Activated gamma-delta T cell treated with Interleukin-2 at 50 U/mL for 16 hours (primary cell): Measurements from ENCODE around the gene TAGLN.
"Not testable (repeated sequence)": the region's sequence is repeated elsewhere in the genome, so short reads cannot be mapped to it uniquely, and the experiment has no call there.

Experiments
- DNase-seq: peaks from one replicate; pipeline ENCODE4 v3.0.0-alpha.2; 2020

TAGLN gene

DNA sequence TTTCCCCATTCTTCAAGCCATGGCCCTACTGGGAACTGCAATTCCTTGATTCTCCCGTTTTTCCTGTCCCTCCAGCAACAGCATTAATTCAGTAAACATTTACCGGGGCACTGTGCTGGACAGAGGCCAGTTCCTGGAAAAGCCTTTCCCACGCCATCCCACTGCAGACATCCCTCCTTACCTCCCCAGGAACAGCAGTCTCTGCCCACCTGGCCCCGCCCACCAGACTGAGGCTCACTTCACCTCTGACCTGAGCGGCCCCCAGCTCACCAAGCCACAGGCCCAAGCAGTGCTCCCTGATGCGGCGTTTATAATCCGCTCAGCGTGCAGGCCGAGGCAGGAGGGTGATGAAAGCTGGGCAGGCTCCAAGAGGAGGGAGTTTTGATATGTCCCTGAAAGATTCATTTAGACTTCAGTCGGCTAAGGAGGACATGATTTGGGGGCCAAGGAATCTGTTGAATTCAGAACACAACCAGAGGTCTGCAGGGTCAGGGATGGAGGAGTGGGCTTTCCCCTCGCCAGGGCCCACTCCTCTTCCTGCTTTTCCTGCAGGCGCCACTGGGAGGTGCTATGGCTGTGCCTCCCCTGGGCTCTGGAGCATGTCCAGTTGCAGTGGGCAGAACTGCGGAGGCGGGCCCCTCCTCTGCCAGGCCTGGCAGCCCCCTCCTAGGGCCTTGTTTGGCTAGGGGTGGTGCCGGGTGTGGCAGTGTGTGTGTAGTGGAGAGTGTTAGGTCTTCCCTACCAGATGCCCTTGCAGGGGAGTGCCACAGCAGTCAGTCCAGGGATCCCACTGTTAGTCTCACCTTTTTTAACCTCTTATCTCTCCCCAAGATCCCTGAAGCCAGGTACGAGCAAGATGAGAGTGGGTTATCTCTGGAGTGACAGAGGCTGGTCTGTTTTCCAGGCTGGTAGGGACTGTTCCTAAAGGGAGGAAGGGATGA, 1.4 kb upstream of the TAGLN start:
- DNase-seq, result no peak

DNA sequence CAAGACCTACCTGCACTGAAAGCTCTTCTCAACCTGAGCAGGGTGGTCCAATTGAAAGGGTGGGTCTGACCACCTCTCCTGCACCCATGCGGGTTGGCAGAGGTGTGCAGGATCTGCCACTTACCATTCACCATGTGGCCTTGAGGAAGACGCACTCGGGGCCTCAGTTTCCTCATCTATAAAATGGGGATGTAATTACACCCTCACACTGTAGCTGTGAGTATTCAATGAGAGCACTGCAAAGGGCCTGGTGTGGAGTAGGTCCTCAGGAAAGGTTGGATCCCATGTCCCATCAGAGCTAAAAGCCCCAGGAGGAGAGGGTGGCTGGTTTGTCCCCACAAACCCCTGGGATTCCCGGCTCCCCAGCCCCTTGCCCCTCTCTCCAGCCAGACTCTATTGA, 557 bp upstream of the TAGLN start:
- DNase-seq, result no peak

DNA sequence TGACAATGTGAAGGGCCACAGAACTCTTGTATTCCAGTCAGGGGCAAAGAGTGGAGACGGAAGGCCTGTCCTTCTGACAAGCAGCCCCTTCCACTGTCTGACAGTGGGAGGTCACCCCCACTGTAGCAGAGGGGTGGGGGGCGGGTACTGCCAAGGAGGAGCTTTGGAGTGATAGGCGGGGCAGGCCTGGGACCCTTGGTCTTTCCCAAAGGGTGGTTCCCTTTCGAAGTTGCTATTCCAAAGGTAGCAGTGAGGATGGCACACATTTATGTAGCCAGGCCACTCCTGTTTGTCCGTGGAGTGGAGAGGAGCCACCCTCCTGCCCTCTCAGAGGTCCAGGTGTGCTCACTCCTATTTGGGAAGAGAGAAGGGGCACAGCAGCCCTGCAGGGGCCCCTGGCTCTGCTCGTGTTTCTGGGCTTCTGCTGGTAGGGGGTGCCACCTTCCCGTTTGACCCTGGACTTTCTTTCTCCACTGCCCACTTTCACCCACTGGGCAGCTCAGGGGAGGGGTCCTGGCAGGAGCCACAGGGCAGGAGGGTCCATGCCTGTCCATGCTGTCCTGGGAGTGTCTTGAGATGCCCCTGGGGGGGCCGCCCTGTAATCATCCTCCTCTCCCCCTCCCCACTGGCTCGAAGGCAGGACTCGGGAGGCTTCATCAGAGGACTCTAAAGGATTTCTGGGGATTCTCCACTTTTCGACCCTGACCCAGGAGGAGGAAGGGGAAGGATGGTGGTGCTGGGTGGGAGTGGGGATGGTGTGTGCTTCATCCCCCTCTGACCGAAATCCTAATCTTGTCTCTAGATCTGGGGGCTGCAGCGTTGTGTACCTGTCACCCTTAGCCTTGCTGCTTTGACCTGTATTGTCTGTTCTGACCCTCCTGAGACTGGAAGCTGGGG, 994 bp downstream of the TAGLN start:
- DNase-seq, result no peak

DNA sequence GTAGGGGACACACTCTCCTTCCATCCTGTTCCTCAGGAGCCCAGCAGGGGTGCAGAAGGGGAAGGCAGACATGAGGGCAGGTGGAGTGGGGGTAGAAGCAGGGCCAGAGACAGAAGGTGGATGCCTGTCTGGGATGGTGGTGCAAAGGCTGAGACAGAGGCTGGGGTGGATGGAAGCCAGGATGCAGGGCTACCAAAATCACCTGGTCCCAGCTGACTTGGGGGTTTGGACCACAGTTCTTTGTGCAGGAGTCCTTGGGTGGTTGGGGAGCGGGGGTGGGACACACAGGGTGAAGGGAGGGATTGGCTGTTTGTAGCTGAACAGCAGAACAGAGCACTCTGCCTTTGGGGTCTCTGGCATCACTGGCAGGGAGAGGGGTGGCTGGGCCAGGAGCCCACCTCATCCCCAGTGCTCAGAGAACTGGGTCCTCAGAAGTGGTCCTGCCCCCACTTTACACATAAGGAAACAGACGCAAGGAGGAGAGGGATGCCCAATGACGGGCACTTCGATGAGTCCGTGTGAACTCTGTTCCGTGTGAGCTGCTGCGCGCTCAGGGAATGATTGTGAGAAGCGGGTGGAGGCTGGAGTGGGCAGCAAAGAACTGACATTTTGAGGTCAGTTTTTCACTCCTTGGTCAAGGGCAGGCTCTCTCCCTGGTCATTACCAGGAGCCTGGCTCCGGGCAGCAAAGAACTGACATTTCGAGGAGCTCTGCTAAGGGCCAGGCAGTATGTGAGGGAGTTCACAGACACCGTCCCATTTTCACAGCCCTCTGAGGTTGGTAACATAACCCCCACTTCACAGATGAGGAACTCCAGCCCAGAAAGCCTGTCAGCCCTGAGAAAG, 1.9 kb downstream of the TAGLN start:
- no peak for DNase-seq

DNA sequence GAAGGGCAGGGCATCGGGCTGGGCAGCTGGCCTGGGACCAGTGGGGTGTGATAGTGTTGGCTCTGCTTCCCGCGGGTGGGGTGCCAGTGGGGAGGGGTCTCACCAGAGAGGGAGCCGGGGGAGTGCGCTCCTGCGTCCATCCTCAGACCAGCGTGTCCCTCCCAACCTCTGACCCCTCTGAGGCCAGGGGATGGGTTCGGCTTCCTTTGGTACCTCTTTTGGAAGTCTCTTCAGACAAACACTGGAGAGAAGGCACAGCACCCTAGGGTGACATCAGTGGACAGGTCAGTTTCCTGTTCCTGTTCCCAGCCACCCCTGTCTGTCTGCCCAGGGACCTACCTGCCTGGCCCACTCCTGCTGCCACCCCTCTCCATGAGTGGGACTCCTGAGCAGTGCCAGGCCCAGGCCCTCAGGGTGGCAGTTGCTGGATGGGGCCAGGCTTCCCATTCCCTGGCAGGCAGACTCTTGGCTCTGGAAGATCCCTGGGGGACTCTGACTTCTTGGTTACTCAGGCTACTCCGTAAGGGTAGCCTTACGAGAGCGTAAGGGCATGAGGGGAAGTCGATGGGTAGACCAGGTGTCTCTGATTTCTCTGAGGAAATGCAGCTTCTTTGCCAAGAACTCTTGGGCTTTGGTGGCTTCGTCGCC, 2.6 kb downstream of the TAGLN start:
- no peak for DNase-seq

DNA sequence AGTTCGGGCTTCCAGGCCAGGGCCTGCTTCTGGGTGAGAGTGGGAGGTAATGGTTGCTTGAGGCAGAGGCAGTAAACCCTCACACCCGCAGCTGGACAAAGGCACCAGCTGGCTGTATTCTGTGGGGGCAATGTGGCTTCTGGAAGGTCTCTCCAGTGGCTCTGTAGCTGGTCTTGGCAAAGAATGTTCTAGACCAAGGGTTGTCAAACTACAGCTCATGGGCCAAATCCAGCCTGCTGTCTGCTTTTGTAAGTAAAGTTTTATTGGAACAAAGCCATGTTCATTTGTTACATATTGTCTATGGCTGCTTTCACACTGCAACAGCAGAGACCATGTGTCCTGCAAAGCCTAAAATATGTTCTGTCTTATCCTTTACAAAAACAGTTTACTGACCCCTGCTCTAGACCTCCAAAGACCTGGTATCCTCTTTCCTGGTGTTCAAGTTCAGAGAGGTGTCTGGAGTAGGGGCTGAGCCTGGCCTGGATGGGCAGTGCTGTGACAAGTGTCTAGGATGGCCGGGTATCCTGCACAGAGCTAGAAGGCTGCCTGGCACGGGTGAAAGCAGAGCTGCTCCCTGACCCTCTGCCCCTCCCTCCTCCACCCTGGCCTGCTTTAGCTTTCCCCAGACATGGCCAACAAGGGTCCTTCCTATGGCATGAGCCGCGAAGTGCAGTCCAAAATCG, 3.4 kb downstream of the TAGLN start:
- no peak for DNase-seq

DNA sequence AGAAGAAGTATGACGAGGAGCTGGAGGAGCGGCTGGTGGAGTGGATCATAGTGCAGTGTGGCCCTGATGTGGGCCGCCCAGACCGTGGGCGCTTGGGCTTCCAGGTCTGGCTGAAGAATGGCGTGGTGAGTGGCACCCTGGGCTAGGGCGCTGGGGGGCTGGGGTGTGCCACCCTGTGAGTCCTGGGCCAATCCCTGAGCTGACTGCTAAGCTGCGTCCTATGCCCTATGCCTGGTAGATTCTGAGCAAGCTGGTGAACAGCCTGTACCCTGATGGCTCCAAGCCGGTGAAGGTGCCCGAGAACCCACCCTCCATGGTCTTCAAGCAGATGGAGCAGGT, 3.9 kb downstream of the TAGLN start:
- DNase-seq, result no peak

DNA sequence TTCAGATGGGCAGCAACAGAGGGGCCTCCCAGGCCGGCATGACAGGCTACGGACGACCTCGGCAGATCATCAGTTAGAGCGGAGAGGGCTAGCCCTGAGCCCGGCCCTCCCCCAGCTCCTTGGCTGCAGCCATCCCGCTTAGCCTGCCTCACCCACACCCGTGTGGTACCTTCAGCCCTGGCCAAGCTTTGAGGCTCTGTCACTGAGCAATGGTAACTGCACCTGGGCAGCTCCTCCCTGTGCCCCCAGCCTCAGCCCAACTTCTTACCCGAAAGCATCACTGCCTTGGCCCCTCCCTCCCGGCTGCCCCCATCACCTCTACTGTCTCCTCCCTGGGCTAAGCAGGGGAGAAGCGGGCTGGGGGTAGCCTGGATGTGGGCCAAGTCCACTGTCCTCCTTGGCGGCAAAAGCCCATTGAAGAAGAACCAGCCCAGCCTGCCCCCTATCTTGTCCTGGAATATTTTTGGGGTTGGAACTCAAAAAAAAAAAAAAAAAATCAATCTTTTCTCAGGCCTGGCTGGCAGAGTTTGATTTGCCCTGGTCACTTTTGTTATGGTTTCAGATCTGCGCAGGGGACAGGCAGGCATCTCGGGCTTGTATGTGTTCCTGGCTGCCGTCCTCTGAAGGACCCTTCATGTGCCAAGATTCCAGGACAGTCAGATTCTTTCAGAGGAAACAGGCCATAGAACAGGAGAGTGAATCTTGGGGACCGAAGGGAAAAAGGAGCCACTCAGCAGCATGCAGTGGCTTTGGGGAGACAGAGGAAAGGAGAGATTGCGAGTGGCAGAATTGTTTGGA, 5.3 kb downstream of the TAGLN start:
- DNase-seq, result no peak

DNA sequence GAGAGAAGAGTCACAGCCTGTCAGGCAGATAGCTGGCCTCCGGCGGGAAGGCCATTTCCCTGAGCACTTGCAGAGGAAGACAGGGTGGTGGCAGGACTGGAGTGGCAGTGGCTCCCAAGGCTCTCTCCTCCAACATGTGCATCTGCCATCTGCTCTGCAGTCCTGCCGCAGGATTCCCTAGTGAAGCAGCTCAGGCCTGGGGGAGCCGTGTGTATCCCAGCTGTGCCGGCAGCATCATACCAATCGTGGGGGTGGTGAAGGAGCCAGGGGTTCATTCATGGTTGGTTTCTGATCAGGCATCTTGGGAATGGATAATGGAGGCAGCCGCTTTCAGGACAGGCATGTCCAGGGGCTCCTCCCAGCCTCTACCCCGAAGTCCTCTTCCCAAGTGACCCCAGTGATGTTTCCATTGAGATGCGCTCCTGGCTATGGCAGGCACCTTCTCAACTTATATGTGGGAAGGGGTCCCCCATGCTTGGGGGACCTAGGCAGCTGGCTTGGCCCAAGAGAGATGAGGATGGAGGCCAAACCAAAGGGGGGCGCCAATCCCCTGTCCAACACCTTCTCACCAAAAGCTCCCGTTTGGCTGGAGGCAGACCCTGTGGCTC, 6.1 kb downstream of the TAGLN start:
- no peak for DNase-seq

DNA sequence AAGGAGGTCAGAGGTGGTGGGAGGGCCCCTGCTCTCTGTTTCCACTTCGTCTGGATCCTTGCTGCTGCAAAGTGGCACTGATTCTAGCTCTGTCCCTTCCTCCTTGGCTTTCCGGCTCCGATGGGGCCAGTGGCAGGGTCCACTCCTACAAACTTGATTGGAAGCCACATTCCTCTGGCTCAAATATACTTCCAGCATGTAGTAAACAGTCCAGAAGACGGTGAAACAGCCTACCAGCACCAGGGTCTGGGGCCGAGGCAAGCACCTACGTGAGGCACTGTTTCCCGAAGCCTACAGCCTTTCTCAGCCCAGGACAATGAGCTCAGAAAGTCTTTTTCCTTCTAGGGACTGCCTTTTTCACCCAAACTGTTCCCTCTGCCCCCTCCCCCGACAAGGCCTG, 6.9 kb downstream of the TAGLN start:
- not testable (repeated sequence) for DNase-seq

DNA sequence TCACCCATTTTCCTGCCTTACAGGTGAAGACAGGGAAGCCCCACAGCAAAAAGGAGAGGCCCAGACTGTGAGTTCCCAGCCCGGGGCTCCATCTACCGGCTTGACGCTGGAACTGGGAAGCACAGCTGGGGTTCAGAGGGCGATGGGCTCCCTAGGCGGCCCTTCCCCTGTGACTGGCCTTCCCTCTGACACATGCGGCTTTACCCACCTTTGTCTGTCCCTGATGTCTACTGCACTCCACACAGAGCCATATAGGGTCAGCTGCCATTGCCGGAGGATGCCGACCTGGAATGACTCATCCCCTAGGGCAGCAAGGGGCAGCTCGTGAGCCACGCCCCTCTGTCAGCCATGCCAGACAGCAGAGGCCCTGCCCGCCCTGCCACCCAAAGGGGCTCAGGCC, 7.7 kb downstream of the TAGLN start:
- not testable (repeated sequence) for DNase-seq

DNA sequence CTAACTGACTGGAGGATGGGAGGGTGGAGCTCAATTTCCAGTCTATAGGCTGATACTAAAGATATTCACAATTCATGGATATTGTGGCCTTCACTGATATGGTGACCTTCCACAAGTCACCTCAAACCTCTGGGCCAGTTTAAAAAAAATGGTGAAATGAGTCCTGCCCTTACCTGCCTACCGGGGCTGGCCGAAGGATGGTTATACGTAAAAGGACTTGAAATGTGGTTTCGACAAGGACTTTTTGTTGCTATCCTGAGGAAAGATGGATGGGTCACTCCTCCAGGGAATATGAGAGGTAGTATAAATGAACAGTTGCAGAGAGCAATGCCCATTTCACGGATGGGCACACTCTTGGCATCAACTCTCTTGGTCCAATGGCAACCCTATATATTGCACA, 8.3 kb downstream of the TAGLN start:
- not testable (repeated sequence) for DNase-seq

DNA sequence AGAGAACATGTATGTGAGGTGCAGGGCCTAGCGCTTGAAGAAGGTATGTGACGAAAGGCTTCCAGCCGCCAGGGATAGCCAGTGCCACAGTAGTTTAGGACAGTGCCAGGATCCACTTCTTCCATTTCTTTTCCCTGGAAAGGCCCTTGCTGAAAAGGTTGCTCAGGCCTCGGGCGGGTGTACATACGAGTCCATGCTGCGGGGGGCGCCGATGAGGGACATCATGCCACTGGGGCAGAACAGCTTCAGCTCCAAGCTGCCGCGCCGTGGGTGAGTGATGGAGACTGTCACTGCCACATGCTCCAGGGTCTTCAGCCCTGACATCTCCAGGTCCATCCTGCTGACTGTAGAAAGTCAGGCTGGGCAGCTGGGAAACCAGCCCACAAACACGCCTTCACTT, 9.5 kb downstream of the TAGLN start:
- not testable (repeated sequence) for DNase-seq

DNA sequence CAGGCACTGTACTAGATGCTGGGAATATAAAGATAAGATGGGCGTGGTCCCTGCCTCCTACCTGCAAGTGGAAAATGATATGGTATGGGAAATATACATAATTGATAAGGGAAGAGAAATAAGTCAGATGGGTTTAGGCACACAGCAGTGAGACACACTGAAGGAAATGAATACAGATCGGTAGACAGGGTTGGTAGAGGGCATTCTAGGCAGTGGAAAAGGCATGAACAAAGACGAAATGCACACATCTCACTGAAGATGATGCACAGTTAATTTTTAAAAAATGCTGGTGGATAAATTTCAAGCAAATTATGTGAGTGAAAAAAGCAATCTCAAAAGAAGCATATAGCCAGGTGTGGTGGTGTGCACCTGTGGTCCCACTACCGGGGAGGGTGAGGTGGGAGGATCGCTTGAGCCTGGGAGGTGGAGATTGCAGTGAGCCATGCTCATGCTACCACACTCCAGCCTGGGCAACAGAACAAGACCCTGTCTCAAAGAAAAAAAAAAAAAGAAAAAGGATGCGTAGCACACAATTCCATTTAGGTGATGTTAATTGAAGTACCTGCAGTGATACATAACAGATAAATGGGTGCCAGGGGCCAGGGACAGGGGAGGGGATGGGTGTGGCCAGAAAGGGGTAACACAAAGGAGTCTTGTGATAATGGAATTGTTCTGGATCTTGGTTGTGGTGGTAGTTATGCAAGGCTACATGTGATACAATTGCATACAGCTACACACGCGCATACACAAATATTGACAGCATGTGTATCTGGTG, 10.4 kb downstream of the TAGLN start:
- not testable (repeated sequence) for DNase-seq

DNA sequence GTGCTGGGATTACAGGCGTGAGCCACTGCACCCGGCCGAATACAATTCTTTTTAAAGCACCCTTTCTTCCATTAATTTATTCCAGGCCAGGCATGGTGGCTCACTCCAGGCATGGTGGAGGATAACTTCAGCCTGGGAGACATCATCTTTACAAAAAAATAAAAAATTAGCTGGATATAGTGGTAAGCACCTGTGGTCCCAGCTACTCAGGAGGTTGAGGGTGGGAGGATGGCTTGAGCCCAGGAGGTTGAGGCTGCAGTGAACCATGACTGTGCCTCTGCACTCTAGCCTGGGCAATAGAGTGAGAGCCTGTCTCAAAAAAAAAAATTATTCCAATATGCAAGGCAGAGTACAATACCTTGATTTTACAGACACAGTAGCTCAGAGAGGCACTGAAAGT, 11.4 kb downstream of the TAGLN start:
- DNase-seq, result no peak

DNA sequence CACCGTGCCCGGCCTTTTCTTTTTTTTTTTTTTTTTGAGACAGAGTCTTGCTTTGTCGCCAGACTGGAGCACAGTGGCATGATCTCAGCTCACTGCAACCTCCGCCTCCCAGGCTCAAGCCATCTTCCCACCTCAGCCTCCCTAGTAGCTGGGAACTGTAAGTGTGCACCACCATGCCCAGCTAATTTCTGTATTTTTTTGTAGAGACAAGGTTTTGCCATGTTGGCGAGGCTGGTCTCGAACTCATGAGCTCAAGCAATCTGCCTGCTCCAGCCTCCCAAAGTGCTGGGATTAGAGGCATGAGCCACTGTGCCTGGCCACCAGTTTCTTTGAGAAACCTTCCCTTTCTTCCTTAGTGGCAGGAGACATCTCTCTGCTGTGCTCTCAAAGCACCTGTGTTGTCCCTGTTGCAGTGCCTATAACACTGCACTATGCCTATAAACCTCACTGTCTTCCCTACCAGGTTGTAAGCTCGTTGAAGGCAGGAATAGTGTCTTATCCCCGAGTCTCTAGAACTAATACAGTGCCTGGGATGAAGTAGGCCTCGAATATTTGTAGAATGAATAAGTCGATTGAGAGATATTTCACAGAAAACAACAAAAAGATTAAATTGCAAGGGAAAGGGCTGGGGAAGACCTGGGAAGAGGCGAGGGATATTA, 13.7 kb downstream of the TAGLN start:
- no peak for DNase-seq

DNA sequence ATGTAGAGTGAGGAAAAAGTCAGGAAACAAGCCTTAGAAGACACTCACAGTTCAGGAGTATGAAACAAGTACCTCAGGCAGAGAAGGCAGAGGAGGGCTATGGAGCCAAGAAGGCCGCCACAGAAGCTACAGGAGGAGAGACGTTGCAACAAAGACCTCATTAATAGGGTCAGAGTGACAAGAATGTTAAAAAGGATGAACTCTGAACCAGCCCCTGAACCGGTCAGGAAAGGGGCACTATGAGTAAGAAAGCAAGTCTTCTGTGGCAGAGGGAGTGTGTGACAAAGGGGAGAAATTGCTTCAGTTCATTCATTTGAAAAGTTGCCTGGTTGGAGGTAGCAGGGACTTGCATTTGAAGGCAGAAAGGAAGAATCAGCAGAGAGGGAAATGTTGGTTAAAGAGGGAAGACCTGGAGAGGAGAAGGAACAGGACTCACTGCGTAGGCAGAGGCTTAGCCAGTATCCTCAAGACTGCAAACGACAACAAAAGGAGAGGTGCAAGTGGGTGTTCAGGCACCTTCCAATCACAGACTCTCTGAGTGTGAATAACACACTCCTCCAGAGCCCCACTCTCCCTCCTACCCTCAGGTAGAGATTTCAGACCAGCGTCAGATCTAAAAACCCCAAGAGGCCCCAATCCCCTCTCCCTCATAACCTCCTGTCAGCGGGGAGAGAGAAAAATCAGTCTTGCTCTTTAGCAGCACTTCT, 15.4 kb downstream of the TAGLN start:
- DNase-seq, result no peak
